ENCODE measurements around the gene FBXO39. TPM values are rescaled to one million over a fixed set of nuclear protein-coding genes. Genes with fewer than 3 reads are reported as not detected.

The FBXO39 gene
- total and polyA plus RNA-seq, 2 of the 4 experiments (the other 2 are of a cell fraction), result not detected

GRCh38 chr17:6753546-6753945, 22.5 kb upstream of the FBXO39 start:
- Histone ChIP-seq H2BK5ac (ENCODE audit: low read depth, low read length, poor library complexity, severe bottlenecking) (peak overlapping the region; percentile 83), H3K56ac (ENCODE audit: extremely low read depth, insufficient read depth, low read length) (peak overlapping the region; percentile 93), H3K14ac (replicated peaks; ENCODE audit: low read depth, low read length) (peak overlapping the region; percentile 90), H2AK5ac (ENCODE audit: low read depth, low read length) (peak overlapping the region; percentile 81), H2AFZ (replicated peaks; ENCODE audit: low read length, poor library complexity) (peak overlapping the region; percentile 68), H3K4me1 (ENCODE audit: control insufficient read depth, insufficient read depth, low read length) (peaks cover 15% of the 10 kb centered on the region), H3K23ac (ENCODE audit: low read depth, low read length) (peak overlapping the region; percentile 91), H4K91ac (ENCODE audit: insufficient read depth, low read depth, low read length) (peak overlapping the region; percentile 95), H4K5ac (ENCODE audit: low read depth, low read length) (peak overlapping the region; percentile 84; the same call in 1 of the 2 replicates), H2BK20ac (ENCODE audit: low read depth, low read length) (peak overlapping the region; percentile 94), H3K4me2 (ENCODE audit: low read depth, low read length) (no peak overlapping the region), H3K18ac (ENCODE audit: low read depth, low read length) (peak overlapping the region; percentile 75), H2BK15ac (ENCODE audit: low read depth, low read length) (peak overlapping the region; percentile 75), H2BK120ac (ENCODE audit: low read depth, low read length) (peak overlapping the region; percentile 95), H2AK9ac (replicated peaks; ENCODE audit: low read depth, low read length, poor library complexity) (no peak overlapping the region), H3K27ac (ENCODE audit: insufficient read depth, low read length) (peak overlapping the region; percentile 54), H3K4ac (ENCODE audit: low read depth, low read length) (peak overlapping the region; percentile 94), H3K36me3 (ENCODE audit: control insufficient read depth, insufficient read depth, low read length) (no peaks in the 10 kb centered on the region), H3K9me3 (ENCODE audit: control insufficient read depth, insufficient read depth, low read length) (no peaks in the 10 kb centered on the region), H3K9me1 (ENCODE audit: insufficient read depth, low read length) (peaks cover 12% of the 10 kb centered on the region), H3K79me1 (ENCODE audit: low read depth in 1 of 2, low read length in 2 of 2) (no peaks in the 10 kb centered on the region), H4K8ac (ENCODE audit: low read depth in 2 of 2, low read length in 2 of 2) (peak overlapping the region; percentile 75 to 91), H3K4me3 (ENCODE audit: insufficient read depth, low read depth, low read length) (no peak overlapping the region), H3K9ac (ENCODE audit: low read depth, low read length) (no peak overlapping the region; the same call in 1 of the 2 replicates), H4K20me1 (ENCODE audit: insufficient read depth, low read length) (no peaks in the 10 kb centered on the region), H3K27me3 (ENCODE audit: control insufficient read depth, insufficient read depth, low read length) (no peaks in the 10 kb centered on the region)
- DNase-seq (no peak), ATAC-seq (ENCODE audit: low read depth) (no peak)
- intact Hi-C loops (cut with micrococcal nuclease) (loop anchor here (2.0 to 10.0 kb wide), 2 partner anchors 89 to 261 kb away; a partner anchor contains a TSS), dilution Hi-C loops (cut with HindIII; ENCODE audit: low sequenced_read_pairs, unreplicated experiment) (no loop called here), in situ Hi-C loops (cut with MboI; ENCODE audit: low sequenced_read_pairs) (no loop called here)
- TF ChIP-seq BHLHE40 (IDR thresholded peaks at IDR 0.05; ENCODE audit: low read depth, low read length) (no peak), FOS (IDR thresholded peaks at IDR 0.05; ENCODE audit: low read depth, low read length) (no peak), USF2 (IDR thresholded peaks at IDR 0.05; ENCODE audit: low read depth, low read length) (no peak), ELK1 (IDR thresholded peaks at IDR 0.05; ENCODE audit: borderline replicate concordance, low read depth, low read length) (no peak), RAD21 (IDR thresholded peaks at IDR 0.05; ENCODE audit: low read length) (no peak), MAFK (IDR thresholded peaks at IDR 0.05; ENCODE audit: low read depth, low read length) (no peak), SMC3 (IDR thresholded peaks at IDR 0.05; ENCODE audit: low read depth, low read length) (no peak), NFE2L2 (IDR thresholded peaks at IDR 0.05; ENCODE audit: low read depth, low read length) (no peak), CHD1 (IDR thresholded peaks at IDR 0.05; ENCODE audit: low read depth, low read length) (no peak), RFX5 (IDR thresholded peaks at IDR 0.05; ENCODE audit: low read depth, low read length) (no peak), POLR2A (IDR thresholded peaks at IDR 0.05; ENCODE audit: low read depth, low read length) (no peak), CTCF (conservative IDR thresholded peaks at IDR 0.05; ENCODE audit: low read depth, low read length) (no peak), CEBPB (IDR thresholded peaks at IDR 0.05; ENCODE audit: low read depth, low read length) (no peak), RCOR1 (IDR thresholded peaks at IDR 0.05; ENCODE audit: insufficient replicate concordance, low read length) (no peak)
- POLR2A ChIA-PET (ENCODE audit: unreplicated experiment), result no interaction called here
- BruUV-seq (replicated peaks), result no TSS peak
- CTCF ChIA-PET, result no interaction called here
- WGBS, 2 experiments (ENCODE audit: extremely low coverage in 2 of 2, insufficient read length in 1 of 2), result no CpG with 5 or more reads among the region's 6 CpGs
